Activated T-cell treated with anti-CD3 and anti-CD28 coated beads, Interleukin-2, amount 50 U/mL, for 72 hours (primary cell): ENCODE results near the gene TMEM183A. TPM values are rescaled to one million over a fixed set of nuclear protein-coding genes. Genes with fewer than 3 reads are reported as not detected.
"Not testable (repeated sequence)": the region's sequence is repeated elsewhere in the genome, so short reads cannot be mapped to it uniquely, and the experiment has no call there.

ENCODE experiments used
- ATAC-seq, 2 donors: fragments of 150-1000 bp; cut with Tn5 transposase; replicated peaks in 1 of 2; 2 replicates each; pipeline ENCODE4 v1.10.0; 2021; ENCODE audit warnings: moderate library complexity in 2 of 2, mild to moderate bottlenecking in 1 of 2
- DNase-seq, 2 donors: peaks; one replicate each; pipeline ENCODE4 v3.0.0; 2021 to 2022; ENCODE audit warnings: mixed read lengths in 1 of 2
- H3K27ac Mint-ChIP-seq: one replicate; pipeline ENCODE4 v1.8.0; 2022; ENCODE audit warnings: mild to moderate bottlenecking, moderate library complexity, mixed read lengths
- H3K27me3 Mint-ChIP-seq: one replicate; pipeline ENCODE4 v1.8.0; 2022; ENCODE audit warnings: low read depth, mixed read lengths
- H3K36me3 Mint-ChIP-seq, 2 donors: one replicate each; pipeline ENCODE4 v1.8.0; 2022; ENCODE audit warnings: mixed read lengths in 2 of 2, mild to moderate bottlenecking in 1 of 2; ENCODE audit not compliant: insufficient read depth in 2 of 2
- H3K4me1 Mint-ChIP-seq: one replicate; pipeline ENCODE4 v1.8.0; 2022; ENCODE audit warnings: low read depth, mixed read lengths
- H3K4me3 Mint-ChIP-seq, 2 donors: one replicate each; pipeline ENCODE4 v1.8.0; 2022; ENCODE audit warnings: mild to moderate bottlenecking in 2 of 2, mixed read lengths in 2 of 2, moderate library complexity in 2 of 2
- H3K9me3 Mint-ChIP-seq, 2 donors: one replicate each; pipeline ENCODE4 v1.8.0; 2022; ENCODE audit warnings: mixed read lengths in 2 of 2
- total RNA-seq, 2 donors: library from RNA; stranded (reverse); gene quantifications; one replicate each; pipeline ENCODE4 v1.2.3, GENCODE V29; 2022

TMEM183A gene
- total RNA-seq, 2 donors from 2014 or later = 63.8 to 80.7 TPM

DNA sequence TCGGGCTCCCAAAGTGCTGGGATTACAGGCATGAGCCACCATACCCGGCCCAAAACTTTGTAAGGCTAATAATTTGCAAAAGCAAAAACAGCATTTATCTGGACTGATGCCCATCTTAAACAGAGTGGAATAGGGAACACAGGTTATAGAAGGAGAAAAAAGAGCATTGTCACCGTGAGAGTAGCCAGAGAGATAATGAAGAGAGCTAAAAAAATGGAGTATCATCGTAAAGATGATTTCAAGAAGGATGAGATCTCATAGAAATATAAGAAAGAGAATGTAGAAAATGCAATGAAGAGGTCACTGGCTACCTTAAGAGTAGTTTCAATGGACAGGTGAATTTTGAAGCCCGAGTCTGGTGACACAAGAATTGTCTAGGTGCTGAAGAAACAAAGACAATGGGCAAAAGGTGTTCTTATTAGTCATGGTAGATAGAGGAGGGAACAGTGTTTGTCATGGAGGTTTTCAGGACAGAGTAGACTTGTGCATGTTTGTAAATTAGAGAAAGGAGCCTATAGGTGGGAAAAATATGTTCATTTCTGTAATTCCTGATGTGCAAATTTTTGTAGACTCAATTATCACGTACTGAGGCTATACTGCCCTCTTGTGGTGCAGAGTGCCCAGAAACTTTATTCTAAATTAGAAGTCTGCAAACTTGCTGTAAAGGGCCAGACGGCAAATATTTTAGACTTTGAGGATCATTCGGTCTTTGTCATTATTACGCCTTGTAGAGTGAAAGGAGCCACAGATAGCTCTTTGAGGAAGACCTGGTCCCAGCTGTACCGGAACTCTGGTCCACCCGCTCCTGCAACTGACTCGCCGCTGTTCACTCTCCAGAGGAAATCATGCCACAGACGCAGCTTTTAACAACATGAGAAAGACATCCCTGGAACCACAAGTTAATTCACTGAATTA is 8.1 kb upstream of the TMEM183A start:
- DNase-seq (peak; percentile 65), ATAC-seq (peak; percentile 38 to 44)
- Mint-ChIP-seq H3K4me1 (peaks cover 10% of the 10 kb centered on the region), H3K9me3 (no peaks in the 10 kb centered on the region), H3K4me3 (peak overlapping the region; percentile 61 to 71), H3K27ac (no peak overlapping the region), H3K36me3 (no peaks in the 10 kb centered on the region), H3K27me3 (peaks cover 35% of the 10 kb centered on the region)

- Mint-ChIP-seq H3K36me3 (no peaks in the 10 kb centered on the region), H3K27me3 (peaks cover 34% of the 10 kb centered on the region), H3K4me1 (peaks cover 10% of the 10 kb centered on the region), H3K4me3 (no peak overlapping the region), H3K9me3 (no peaks in the 10 kb centered on the region), H3K27ac (no peak overlapping the region)
- no peak for ATAC-seq
- DNase-seq = no peak
Observed at GRCh38 chr1:203000217-203000944, 6.8 kb upstream of the TMEM183A start.

- Mint-ChIP-seq H3K4me3 (no peak overlapping the region), H3K27me3 (peaks cover 21% of the 10 kb centered on the region), H3K27ac (no peak overlapping the region), H3K9me3 (no peaks in the 10 kb centered on the region), H3K4me1 (peaks cover 26% of the 10 kb centered on the region), H3K36me3 (peaks cover 2 to 3% of the 10 kb centered on the region in 2 donors)
- no peak for ATAC-seq
- DNase-seq = no peak
Observed at GRCh38 chr1:203001986-203002385, 5.2 kb upstream of the TMEM183A start.

- peaks cover 4% of the 10 kb centered on the region in 2 donors for H3K36me3 Mint-ChIP-seq
- H3K27me3 Mint-ChIP-seq = peaks cover 12% of the 10 kb centered on the region
- ATAC-seq (no peak), DNase-seq (no peak)
- H3K4me1 Mint-ChIP-seq = peaks cover 26% of the 10 kb centered on the region
- H3K4me3 Mint-ChIP-seq = no peak overlapping the region
- H3K9me3 Mint-ChIP-seq = no peaks in the 10 kb centered on the region
- H3K27ac Mint-ChIP-seq = no peak overlapping the region
Observed at GRCh38 chr1:203002951-203003350, 4.2 kb upstream of the TMEM183A start.

GRCh38 chr1:203005395-203006142 is 1.6 kb upstream of the TMEM183A start:
- not testable (repeated sequence) for H3K9me3 Mint-ChIP-seq, DNase-seq, H3K36me3 Mint-ChIP-seq, H3K27me3 Mint-ChIP-seq, ATAC-seq
- Mint-ChIP-seq H3K4me3 (peak overlapping the region; percentile 83 to 84), H3K27ac (peak overlapping the region; percentile 95), H3K4me1 (peaks cover 30% of the 10 kb centered on the region)

GRCh38 chr1:203009185-203009584 is 2.0 kb downstream of the TMEM183A start:
- H3K4me1 Mint-ChIP-seq = peaks cover 37% of the 10 kb centered on the region
- DNase-seq (no peak), ATAC-seq (no peak)
- H3K36me3 Mint-ChIP-seq = peaks cover 8 to 21% of the 10 kb centered on the region in 2 donors
- peak overlapping the region; percentile 83 to 84 for H3K4me3 Mint-ChIP-seq
- peak overlapping the region; percentile 83 for H3K27ac Mint-ChIP-seq
- H3K27me3 Mint-ChIP-seq = no peaks in the 10 kb centered on the region
- no peaks in the 10 kb centered on the region for H3K9me3 Mint-ChIP-seq

- H3K27me3 Mint-ChIP-seq = no peaks in the 10 kb centered on the region
- ATAC-seq = no peak
- no peaks in the 10 kb centered on the region for H3K9me3 Mint-ChIP-seq
- DNase-seq = no peak
- H3K36me3 Mint-ChIP-seq = peaks cover 10 to 32% of the 10 kb centered on the region in 2 donors
- peaks cover 25% of the 10 kb centered on the region for H3K4me1 Mint-ChIP-seq
- no peak overlapping the region for H3K27ac Mint-ChIP-seq
- H3K4me3 Mint-ChIP-seq = no peak overlapping the region
Observed at GRCh38 chr1:203011582-203011981, 4.4 kb downstream of the TMEM183A start.

- Mint-ChIP-seq H3K27me3 (no peaks in the 10 kb centered on the region), H3K4me1 (peaks cover 7% of the 10 kb centered on the region), H3K27ac (peak overlapping the region; percentile 28), H3K9me3 (no peaks in the 10 kb centered on the region), H3K4me3 (no peak overlapping the region), H3K36me3 (peaks cover 14 to 32% of the 10 kb centered on the region in 2 donors)
- no peak for DNase-seq
- ATAC-seq = no peak
Observed at GRCh38 chr1:203017061-203017460, 9.9 kb downstream of the TMEM183A start.

DNA sequence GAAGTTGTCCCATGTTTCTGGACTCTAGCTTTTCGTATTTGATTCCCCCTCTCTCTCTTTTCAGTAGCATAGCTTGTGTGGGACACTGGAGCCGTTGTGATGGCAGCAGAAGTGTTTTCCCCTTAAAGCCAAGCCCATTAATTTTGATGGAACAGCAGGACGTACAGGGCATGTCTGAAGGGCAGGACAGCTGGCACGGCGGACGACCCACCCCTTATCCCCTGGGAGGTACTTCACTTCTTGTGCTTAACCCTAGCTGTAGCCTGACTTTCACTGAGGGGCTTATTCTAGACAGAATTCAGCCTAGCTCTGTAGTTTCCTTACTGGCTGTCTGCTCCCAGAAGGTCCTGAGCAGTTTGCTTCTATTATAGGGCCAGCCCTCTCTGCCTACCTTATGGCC is 10.5 kb downstream of the TMEM183A start:
- ATAC-seq = no peak
- Mint-ChIP-seq H3K36me3 (peaks cover 12 to 32% of the 10 kb centered on the region in 2 donors), H3K4me3 (no peak overlapping the region), H3K27ac (peak overlapping the region; percentile 28), H3K27me3 (no peaks in the 10 kb centered on the region), H3K9me3 (no peaks in the 10 kb centered on the region), H3K4me1 (peaks cover 7% of the 10 kb centered on the region)
- no peak for DNase-seq

DNA sequence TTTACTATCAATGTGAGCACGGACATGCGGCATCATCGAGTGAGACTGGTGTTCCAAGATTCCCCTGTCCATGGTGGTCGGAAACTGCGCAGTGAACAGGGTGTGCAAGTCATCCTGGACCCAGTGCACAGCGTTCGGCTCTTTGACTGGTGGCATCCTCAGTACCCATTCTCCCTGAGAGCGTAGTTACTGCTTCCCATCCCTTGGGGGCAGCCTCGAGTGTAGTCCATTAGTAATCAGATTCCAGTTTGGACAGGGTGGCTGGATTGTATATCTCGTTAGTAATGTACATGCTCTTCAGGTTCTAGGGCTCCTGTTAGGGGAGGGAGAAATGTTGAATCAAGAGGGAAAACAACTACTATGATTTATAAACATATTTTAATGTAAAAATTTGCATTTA is 15.7 kb downstream of the TMEM183A start:
- H3K4me3 Mint-ChIP-seq, H3K27ac Mint-ChIP-seq, ATAC-seq, DNase-seq, H3K9me3 Mint-ChIP-seq: not testable (repeated sequence)
- H3K36me3 Mint-ChIP-seq = peaks cover 9 to 27% of the 10 kb centered on the region in 2 donors
- peaks cover 10% of the 10 kb centered on the region for H3K27me3 Mint-ChIP-seq
- H3K4me1 Mint-ChIP-seq = peaks cover 17% of the 10 kb centered on the region

- H3K27me3 Mint-ChIP-seq = peaks cover 20% of the 10 kb centered on the region
- ATAC-seq = no peak
- DNase-seq = no peak
- peaks cover 4% of the 10 kb centered on the region in 2 donors for H3K9me3 Mint-ChIP-seq
- H3K4me3 Mint-ChIP-seq = peak overlapping the region; percentile 74 to 75
- peaks cover 5 to 20% of the 10 kb centered on the region in 2 donors for H3K36me3 Mint-ChIP-seq
- H3K27ac Mint-ChIP-seq = peak overlapping the region; percentile 98
- H3K4me1 Mint-ChIP-seq = peaks cover 22% of the 10 kb centered on the region
Observed at GRCh38 chr1:203025686-203026030, 18.5 kb downstream of the TMEM183A start.

DNA sequence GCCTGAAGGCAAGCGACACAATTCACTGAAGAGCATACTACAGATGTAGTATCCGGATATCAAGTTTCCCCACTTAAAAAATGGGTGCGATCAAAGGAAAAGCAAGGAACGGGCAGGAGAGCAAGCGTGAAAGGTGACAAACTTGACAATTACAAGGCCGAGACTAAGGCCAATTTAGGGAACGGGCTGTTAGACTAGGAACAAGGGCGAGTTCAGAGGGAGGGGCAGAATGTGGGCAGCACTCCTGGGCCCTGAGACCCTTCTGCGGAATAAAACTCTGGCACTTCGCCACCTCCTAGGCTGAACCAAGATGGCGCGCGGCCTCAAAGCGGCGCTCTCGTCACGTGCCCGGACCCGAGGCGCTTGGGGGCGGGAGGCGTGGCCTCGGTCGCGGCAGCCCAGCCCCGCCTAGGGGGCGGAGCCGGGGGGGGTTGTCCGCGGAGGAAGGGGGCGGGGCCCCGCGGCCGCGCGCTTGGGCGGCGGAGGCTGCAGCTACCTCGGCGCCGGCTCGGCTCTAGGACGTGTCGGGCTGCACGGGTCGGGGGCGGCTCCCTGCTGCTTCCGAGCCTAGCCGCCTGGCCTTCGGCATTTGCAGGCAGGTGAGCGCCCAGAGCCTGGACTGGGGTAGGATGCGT is 19.0 kb downstream of the TMEM183A start, which contains the start of gene PPFIA4:
Gene PPFIA4 (plus strand): TSS at position 461 of the 635 bp plus-strand sequence. CDS start 12,518 bp downstream, outside the sequence.
- Mint-ChIP-seq H3K27ac (peak within 1 kb of the TSS; percentile 98), H3K4me3 (peak within 1 kb of the TSS; percentile 74 to 75), H3K4me1 (peaks cover 22% of the 10 kb centered on the region), H3K36me3 (peaks cover 4 to 15% of the 10 kb centered on the region in 2 donors), H3K27me3 (peaks cover 20% of the 10 kb centered on the region), H3K9me3 (peaks cover 4% of the 10 kb centered on the region in 2 donors)
- ATAC-seq = peak; percentile 93 to 96
- peak; percentile 90 to 95 for DNase-seq
